Endothelial cell of umbilical vein (primary cell): ENCODE measurements around the gene HES1.

Experiments used
- EZH2 ChIP-seq: IDR thresholded peaks from 2 replicates; pipeline ENCODE4 v1.6.1; 2012; ENCODE audit warnings: borderline replicate concordance, low read depth, mild to moderate bottlenecking, moderate library complexity, low read length, inconsistent platforms; ENCODE audit not compliant: severe bottlenecking
- JUN ChIP-seq: IDR thresholded peaks from 2 replicates; pipeline ENCODE4 v1.6.1; 2011; ENCODE audit warnings: borderline replicate concordance, low read depth; ENCODE audit not compliant: insufficient read length, insufficient read depth
- MYC ChIP-seq: IDR thresholded peaks from one replicate; pipeline ENCODE4 v1.6.1; 2011; ENCODE audit warnings: mild to moderate bottlenecking, low read depth, low read length
- POLR2A ChIP-seq: IDR thresholded peaks from 2 replicates; pipeline ENCODE4 v1.6.1; 2012; ENCODE audit warnings: low read depth, mild to moderate bottlenecking, control low read depth, low read length
- POLR2AphosphoS5 ChIP-seq: IDR thresholded peaks from 2 replicates; pipeline ENCODE4 v1.6.1; 2012; ENCODE audit warnings: low read depth, mild to moderate bottlenecking, control low read depth, low read length, moderate library complexity; ENCODE audit not compliant: insufficient read depth
- TF ChIP-seq, protein P1 (sequence below), 2 donors: IDR thresholded peaks; 1 replicate in 1 of 2; 2 replicates in 1 of 2; pipeline ENCODE4 v1.5.1; 2011; ENCODE audit warnings: low read length in 2 of 2, mild to moderate bottlenecking in 2 of 2, moderate library complexity in 2 of 2, control low read depth in 1 of 2, inconsistent platforms in 1 of 2, low read depth in 1 of 2; ENCODE audit not compliant: insufficient read depth in 1 of 2; ENCODE audit errors: extremely low read depth in 1 of 2
- TF ChIP-seq, protein P2 (sequence below): IDR thresholded peaks from 2 replicates; pipeline ENCODE4 v1.6.1; 2011; ENCODE audit not compliant: insufficient read depth, insufficient read length

DNA sequence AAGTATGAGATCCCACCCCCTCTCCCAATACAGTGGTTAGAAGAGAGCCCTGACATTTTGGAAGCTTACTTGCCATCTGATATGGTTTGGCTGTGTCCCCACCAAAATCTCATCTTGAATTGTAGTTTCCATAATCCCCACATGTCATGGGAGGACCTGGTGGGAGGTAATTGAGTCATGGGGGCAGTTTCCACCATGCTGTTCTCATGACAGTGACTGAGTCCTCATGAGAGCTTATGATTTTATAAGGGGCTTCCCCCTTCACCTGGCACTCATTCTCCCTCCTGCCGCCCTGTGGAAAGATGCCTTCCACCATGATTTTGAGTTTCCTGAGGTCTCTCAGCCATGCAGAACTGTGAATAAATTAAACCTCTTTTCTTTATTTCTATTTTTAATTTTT, 28.8 kb upstream of the HES1 start:
- TF ChIP-seq, protein P1, sequence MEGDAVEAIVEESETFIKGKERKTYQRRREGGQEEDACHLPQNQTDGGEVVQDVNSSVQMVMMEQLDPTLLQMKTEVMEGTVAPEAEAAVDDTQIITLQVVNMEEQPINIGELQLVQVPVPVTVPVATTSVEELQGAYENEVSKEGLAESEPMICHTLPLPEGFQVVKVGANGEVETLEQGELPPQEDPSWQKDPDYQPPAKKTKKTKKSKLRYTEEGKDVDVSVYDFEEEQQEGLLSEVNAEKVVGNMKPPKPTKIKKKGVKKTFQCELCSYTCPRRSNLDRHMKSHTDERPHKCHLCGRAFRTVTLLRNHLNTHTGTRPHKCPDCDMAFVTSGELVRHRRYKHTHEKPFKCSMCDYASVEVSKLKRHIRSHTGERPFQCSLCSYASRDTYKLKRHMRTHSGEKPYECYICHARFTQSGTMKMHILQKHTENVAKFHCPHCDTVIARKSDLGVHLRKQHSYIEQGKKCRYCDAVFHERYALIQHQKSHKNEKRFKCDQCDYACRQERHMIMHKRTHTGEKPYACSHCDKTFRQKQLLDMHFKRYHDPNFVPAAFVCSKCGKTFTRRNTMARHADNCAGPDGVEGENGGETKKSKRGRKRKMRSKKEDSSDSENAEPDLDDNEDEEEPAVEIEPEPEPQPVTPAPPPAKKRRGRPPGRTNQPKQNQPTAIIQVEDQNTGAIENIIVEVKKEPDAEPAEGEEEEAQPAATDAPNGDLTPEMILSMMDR (IDR thresholded peaks at IDR 0.05; ENCODE audit: extremely low read depth in 1 of 2, insufficient read depth in 1 of 2, low read depth in 1 of 2, low read length in 2 of 2) = no peak
- TF ChIP-seq EZH2 = no peak
- TF ChIP-seq, protein P2, sequence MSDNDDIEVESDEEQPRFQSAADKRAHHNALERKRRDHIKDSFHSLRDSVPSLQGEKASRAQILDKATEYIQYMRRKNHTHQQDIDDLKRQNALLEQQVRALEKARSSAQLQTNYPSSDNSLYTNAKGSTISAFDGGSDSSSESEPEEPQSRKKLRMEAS = no peak
- no peak for TF ChIP-seq POLR2A
- TF ChIP-seq POLR2AphosphoS5 = no peak
- TF ChIP-seq JUN = no peak
- TF ChIP-seq MYC = no peak
